HuH-7.5 (cell line): Measurements from ENCODE around the gene SMARCD3.

Experiments used
- DNase-seq: peaks from one replicate; pipeline ENCODE4 v3.0.0; 2011; ENCODE audit warnings: low spot score

The SMARCD3 gene

DNA sequence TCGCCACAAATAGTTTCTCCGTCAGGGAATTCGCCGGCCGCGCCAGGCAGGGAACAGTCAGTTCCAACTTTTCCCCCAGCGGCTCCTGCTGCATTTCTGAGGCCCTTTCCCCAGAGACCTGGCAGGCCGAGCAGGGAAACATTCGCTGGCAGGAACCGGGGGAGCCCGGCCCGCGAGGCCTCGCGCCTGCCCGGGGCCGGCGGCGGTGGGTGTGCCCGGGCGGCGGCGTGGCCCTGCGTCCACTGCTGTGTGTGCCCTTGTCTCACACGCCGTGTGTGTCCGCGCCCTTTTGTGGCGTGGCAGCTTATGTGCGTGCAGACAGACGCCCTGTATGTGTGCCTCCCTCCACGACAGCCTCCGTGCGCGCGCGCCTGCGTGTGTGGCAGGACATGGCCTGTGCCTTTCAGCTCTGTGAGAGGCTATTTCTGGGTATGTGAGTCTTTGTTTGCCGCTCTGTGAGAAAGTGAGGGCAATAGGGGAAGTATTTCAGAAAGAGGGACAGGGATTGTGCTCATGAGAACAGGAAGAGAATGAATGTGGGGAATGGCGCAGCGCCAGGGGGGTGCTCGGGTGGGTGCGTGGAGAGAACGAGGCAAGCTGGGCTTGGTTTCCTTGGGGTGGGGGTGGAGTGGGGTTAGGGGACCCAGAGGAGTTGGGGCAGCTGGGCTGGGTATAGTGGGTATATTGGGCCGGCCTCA, 689 bp upstream of the SMARCD3 start:
- peak; percentile 80 for DNase-seq

DNA sequence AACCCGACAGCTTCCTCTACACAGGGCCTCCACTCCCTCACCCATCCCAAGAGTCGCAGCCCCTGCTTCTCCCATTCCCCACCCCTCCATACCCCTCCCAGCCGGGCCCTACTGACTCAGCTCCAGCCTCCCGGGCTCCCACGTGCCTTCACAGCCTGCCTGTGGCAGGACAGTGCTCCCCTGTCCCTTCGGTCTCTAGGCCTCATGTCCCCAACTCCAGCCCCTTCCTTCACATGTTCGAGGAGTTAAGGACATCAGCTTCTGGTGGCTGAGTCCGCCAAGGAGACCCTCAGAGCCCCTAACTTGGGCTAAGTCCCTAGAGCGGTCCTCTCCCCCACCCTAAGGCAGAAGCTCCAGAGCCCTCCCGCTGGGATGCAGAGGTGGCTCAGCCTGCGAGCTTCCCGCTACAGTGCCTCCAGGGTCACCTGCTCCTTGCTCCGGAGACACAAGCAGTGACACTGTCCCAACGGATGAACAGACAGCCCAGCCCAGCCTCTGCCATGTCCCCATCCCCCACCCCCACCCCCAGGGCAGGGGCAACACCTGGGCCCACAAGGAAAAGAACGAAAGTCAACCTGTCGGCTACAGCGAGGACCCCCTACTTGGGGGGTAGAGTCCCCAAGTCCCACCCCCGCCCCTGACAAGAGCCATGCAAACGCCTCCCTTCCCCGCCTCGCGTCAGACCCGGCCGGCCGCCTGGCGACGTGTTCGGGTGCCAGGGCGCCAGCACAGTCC, 716 bp downstream of the SMARCD3 start:
- peak; percentile 91 for DNase-seq

DNA sequence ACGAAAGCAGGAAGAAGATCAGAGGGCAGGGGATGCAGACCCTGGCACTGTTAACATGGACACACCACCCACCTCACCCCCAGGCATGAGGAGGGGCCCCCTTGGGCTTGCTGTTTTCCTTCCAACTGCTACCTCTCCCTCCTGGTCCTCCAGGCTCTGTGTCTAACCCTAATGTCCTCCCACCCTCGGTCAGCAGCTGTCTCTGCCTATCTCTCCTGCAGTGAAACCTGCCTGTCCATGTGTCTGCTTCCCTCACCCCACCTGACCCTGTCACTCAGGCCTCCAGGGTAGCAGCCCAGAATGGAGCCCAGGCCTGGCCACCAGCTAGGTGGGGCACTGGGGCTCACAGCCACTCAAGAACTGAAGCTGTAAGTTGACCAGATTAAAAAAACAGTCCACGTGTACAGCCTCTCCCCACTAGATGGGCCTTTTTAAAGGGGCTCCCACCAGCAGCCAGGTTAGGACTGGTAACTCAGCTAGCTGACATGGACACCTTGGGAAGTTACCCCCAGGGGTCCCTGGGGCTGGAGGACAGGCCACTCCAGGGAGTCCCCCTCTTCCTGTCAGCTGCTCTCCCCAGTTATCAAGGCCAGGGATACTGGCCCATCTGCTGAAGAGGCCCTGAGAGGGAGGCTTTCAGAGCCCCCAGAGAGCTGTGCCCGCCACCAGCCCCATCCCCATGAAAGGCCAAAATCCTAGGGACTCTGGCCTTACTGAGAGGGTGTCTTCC, 1.5 kb downstream of the SMARCD3 start:
- DNase-seq = peak; percentile 59

DNA sequence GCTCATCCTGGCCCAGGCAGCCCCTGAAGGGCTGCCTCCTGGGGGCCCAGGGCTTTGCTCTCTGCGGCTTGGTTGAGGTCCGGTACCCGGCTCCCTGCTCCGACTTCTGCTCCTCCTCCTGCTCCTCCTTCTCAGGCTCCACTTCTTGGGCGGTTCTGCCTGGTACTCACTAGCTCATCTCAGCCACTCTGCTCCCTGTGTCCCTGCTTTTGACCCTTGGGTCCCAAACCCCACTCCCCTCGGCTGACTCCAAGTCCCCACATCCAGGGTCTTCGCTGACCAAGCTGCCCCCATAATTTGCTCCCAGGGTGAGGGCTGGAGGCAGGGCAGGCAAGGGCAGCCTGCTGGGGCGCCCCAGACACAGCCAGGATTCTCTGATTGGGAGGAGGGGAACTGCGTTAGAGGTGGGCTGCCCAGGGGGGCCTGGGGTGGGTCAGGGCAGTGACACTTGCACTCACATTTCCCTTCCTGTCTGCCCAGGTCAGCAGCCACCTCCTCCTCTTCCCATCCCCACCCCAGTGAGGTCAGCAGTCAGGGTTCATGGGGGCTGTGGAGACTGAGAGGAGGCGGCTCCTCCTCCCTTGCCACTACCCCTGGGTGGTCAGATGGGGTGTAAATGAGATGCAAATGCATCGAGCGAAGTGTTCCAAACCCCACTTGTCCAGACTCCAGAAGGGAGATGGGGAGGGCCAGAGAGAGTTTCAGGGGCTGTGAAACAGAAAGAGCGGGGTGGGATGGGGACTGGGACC, 2.2 kb downstream of the SMARCD3 start:
- no peak for DNase-seq

DNA sequence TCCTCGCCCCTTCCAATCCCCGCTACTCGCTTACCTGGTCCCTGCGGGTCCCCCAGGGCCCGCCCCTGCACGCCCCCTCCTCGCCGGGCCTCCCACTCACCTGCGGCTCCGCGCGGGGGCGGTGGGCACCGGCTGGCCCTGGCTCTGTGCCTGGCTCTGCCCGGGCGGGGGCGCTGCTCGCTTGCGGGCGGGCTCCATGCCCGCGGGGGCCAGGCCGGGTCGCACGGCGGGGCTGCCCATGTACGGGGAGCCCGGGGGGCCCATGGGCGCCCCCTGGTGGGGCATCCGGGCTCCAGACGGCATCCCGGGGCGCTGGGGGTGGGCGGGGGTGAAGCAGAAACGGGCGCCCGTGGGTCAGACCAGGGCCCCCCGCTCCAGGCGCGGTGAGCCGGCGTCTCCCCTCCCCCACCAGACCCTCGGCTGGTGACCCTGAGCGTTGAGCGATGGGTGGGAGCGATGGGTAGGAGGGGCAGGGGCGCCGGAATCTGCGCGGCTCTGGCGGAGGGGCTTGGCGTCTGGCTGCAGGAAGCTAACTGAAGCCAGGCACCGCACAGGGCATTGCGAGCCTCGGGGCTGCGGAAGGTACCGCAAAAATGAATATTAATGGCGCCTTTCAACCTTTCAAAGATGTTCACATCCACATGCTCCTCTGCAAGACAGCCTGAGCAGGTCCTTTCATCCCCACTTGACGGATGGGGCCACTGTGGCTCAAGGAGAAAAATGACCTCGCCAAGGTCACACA, 3.0 kb downstream of the SMARCD3 start:
- DNase-seq = peak; percentile 83

DNA sequence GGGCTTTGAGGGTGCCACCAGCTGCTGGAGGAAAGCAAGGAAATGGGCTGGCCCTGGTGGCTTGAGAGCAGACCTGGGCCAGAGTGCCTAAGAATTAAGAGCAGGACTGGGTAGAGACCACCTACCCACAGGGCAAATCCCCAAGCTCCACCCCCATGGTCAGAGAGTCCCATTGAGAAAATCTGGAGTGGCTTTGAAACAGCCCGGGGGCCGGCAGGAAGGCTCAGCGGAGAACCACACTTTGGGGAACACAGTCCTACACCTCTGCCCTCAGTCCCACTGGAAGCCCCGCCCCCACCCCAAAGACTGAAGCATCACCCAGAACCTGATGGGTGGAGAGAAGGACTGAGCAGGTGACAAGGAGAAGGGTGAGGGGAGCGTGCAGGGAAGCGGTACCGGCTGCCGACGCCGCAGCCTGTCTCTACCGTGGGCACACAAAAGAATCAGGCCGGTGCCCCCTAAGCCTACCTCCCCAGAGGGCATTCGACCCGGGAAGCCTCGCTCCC, 3.6 kb downstream of the SMARCD3 start:
- DNase-seq = no peak

DNA sequence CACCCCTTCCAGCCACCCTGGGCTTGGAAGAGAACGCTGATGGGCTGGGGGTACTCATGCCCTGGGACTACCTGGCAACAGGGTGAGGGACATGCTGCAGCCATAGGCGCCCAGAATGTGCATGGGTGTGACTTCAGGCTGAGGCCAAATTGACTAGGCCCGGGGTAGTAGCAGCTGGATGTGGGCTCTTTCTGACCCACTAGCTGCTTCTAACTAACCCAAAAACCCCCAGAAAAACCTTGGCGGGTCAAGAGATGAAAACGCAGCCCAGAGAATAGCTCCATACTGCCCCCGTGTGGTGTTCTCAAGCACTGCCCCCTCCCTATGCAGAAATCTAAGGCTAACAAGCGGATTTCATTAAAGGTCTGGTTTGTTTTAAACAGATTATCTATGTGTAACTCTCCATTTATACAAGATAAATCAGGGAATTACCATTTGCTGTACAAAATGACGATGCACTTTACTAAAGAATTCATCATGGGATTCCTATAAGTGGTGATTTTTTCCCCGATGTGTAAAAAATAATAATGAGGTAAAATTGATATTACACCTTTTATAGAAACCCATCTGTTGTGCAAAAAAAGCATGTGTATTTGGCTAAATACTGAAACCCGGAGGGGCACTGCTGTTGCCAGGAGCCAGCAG, 4.2 kb downstream of the SMARCD3 start:
- peak; percentile 87 for DNase-seq

DNA sequence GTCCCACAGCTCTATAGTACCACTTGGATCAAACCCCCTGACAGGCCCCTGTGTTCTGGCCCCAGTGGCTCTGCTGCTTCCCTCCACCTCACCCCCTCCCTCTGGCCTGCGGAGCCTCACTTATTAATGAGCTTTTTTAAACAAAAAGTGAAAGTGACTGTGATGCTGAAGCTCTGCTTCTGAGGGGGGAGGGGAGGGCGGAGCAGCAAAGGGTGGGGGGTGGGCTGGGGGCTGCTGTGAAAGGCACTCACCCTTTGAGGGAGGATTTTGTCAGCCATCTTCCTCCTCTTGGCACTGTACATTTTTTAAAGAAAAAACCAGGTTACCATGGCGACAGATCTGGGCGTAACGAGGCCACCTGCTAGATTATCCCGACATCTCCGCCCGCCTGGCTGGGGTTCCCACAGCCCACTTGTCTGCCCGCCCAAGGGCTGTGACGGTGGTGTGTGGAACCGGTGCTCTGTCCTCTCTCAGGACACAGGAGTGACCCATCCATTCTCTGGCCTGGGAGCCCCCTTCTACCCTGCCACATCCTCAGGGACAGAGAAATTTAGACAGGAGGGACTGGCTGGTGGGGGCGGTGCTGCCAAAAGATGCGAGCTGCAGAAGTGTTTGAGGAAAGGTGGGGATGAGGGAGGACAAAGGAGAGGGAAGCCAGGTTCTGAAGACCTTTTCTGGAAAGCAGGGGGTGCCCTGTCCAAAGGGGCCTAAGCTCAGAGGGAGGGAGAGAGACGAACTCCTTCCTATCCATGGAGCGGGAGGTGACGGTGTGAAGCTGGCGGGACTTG, 4.9 kb downstream of the SMARCD3 start:
- no peak for DNase-seq

DNA sequence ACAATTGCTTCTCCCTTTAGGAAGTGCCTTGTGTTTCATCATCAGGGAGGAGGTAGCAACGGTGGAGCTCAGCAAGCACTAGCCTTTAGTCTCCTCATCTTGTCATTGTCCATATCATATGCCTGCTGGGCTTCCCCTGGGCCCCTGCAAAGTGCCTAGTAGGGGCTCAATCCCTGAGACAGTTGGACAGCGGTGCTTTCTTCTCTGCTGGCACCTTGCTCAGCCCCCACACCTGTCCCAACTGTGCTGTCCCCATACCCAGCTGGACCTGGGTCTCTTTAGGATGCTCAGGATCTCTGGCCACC, 5.5 kb downstream of the SMARCD3 start:
- DNase-seq = no peak

DNA sequence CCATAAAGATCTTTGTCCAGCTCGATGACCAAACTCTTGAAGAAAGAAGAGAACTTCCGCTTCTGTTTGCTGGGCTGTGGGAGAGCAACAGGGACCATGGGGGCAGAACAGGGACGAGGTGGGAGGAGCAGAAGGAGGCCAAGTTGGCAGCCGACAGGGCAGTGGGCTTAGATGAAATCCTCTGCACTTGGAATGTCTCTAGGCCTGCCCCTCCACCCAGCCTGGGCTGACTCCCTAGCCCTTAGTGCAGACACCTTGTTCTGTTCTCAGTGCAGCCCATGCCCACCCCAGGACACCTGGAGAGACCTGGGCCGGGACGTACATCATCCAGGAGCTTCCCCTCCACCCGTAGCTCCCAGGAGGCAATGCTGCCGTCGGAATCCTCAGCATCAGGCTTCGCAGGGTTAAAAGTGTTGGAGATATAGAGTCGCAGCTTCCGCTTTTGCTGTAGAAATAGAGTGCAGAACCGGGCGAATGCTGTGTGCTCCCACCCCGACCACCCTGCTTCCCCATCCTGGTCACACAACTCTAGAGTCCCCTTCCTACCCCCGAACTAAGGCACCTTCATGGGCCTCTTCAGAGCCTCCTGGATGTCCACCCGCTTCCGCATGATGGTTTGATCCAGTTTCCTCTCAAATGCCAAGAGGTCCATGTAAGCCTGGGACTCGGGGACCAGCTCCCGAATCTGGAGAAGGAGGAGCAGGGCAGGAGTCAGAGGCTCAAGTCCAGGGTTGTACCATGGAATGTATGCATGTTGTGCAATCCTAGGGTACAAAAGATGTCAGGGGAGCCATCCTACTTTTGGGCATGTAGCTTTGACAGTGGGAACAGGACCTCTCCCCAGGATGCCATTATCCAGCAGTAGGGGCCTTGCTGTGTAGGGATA, 6.1 kb downstream of the SMARCD3 start:
- DNase-seq = no peak

DNA sequence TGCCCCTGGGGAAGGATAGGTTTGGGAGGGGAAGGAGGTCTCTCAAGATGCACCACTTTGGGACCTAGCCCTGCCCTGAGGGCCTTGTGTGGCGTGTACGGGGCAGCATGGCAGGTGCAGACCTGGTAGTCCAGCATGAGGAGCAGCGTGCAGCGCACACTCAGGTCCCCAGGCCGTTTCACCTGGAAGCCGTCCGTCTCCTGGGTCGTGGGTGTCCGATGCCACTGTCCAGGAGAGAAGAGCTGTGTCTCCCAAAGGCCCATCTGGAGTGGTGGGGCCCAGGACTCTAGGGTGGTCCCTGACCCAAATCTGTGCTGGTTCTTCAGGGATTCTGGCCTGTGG, 6.8 kb downstream of the SMARCD3 start:
- peak; percentile 4 for DNase-seq

DNA sequence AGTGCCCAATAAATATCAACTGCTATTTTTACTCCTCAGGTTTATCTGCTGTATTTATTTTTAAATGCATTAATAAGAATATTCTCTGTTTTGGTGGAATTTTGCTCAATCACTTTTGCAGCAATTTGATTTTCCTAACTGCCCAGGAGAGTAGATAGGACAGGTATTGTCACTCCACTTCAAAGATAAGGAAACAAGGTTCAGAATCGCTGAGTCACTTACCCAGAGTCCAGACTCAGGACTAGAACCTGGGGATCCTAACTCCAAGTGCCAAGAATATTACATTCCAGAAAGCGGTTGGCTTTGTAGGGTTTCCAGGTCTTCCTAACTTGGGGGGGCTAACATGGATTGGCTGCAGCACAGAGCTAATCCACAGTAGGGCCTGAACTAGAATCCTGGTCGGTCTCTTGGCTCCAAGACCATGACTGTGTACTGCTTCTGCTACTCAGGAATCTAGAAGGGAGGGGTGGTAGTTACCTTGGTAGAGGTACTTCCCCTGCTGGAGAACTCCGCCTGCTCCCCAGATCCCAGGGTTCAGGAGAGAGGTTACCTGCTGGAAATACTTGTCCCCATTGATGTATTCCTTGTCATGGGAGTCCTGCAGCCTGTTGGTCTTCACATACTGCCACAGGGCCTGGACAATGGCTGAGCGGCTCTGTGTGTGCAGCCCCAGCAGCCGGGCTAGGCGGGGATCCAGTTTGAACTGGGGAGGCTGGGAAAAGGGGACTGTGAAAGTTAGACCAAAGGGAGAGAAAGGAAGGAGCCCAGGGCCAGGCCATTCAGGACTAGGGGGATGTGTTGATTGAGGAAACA, 7.3 kb downstream of the SMARCD3 start:
- DNase-seq = peak; percentile 11

DNA sequence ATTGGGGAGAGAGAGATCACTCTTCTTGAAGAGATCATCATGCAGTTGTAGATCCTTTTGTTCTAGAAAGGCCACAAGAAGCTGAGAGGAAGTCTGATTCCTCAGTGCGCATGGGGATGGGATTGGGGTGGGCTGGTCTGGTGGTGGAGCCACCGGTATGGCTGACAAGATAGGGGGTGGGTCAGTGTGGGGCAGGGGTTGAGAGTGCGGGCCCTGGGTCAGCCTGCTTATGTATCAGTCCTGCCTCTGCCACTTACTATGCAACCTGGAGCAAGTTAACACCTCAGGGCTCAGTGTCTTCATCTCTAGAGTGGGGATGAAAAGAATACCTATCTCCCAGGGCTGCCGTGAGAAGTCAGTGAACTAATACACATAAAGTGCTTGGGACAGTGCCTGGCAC, 8.0 kb downstream of the SMARCD3 start:
- DNase-seq = peak; percentile 9

DNA sequence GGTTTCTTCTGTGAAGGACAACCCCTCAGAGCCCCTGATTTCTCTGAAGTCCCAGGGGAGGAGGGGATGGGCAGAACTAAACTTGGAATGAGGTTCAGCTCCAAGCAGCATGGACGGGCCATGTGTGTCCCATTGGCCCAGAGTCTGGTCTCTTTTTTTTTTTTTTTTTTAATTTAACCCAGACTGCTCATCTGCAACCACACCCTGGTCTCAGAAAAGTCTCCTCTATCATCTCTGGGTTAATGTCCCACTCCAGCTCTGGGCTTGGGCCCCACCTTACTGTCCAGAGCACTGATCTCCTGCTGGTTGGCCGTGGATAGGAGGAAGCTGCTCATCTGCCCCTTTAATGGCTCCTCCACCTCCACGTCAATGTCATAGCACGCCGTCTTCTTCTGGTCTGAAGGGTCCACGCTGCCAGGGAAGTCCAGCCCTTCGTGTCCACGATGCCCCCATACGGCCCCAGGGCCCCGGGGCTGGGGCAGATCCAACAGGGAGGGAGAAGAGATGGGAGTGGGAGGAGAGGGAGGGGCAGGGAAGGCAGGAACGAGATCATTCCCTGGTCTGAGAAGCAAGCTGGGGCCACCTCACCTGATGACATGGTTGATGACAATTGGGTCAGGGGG, 8.5 kb downstream of the SMARCD3 start:
- DNase-seq = peak; percentile 1

DNA sequence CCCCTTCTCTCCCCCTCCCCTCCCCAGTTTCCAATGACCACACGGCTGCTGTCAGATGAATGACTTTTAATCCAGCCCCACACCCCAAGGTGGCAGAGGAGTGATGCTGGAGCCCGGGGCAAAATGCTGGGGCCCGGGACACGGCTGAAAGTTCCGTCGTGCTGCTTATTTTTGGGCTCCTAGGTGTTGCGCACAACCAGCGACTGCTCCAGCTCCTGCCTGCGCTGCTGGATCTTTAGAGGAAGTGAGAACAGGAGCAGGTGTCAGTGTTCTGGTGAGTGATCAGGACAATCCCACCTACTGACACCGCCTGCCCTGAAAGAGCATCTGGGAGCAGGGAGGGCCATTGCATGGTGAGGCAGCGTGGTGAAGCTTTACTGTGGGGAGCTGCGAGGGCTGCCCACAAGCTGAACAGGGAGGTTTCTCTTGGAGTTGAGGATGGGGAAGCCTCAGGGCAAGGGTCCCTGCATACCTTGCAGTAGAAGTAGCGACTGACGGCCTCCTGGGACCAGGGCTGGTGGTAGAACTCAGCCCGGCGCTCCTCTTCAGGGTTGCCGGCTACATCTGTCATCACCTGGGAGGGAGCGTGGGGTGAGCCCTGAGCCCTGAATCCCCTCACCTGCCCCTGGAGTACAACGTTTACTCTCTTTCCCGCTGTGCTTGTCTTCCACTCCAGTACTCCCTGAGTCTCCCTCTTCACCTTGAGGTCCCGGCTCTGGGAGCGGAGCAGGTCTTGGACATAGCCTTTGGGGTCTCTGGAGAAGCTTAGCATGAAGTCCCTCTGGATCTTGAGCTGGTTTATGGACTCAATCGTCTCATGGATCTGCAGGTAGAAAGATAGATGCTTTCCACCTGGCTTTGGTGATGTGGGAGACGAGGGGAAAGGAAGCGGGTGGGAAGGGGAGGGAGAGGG, 9.3 kb downstream of the SMARCD3 start:
- peak; percentile 6 for DNase-seq

DNA sequence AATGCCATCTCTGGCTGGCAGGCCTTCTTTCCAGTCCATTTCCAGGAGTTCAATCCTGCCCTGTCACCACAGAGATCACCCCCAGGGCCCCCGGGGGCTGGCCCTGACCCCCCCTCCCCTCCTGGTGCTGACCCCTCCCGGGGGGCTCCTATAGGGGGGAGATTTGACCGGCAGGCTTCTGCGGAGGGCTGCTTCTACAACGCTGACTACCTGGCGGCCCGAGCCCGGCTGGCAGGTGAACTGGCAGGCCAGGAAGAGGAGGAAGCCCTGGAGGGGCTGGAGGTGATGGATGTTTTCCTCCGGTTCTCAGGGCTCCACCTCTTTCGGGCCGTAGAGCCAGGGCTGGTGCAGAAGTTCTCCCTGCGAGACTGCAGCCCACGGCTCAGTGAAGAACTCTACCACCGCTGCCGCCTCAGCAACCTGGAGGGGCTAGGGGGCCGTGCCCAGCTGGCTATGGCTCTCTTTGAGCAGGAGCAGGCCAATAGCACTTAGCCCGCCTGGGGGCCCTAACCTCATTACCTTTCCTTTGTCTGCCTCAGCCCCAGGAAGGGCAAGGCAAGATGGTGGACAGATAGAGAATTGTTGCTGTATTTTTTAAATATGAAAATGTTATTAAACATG, 10.2 kb downstream of the SMARCD3 start:
- DNase-seq = no peak
